HEK293 (cell line): Measurements from ENCODE around the gene PAQR8.

ENCODE experiments used
- BCL6B ChIP-seq: fragments of 450-650 bp; formaldehyde crosslinking; IDR thresholded peaks from 2 replicates; pipeline ENCODE4 v1.5.1; 2017; ENCODE audit warnings: missing biosample characterization, missing genetic modification characterization
- CTCF ChIP-seq: fragments of 450-650 bp; formaldehyde crosslinking; IDR thresholded peaks from 2 replicates; pipeline ENCODE4 v1.5.1; 2016; ENCODE audit warnings: missing biosample characterization, missing genetic modification characterization
- EGR2 ChIP-seq: fragments of 450-650 bp; formaldehyde crosslinking; IDR thresholded peaks from 2 replicates; pipeline ENCODE4 v1.5.1; 2016; ENCODE audit warnings: low read depth, missing biosample characterization, missing genetic modification characterization
- GLIS1 ChIP-seq: fragments of 450-650 bp; formaldehyde crosslinking; IDR thresholded peaks from 2 replicates; pipeline ENCODE4 v1.5.1; 2016; ENCODE audit warnings: missing biosample characterization, missing genetic modification characterization
- HOXD13 ChIP-seq: sonication (generic); formaldehyde crosslinking; IDR thresholded peaks from 2 replicates; pipeline ENCODE4 v1.8.0; 2022; ENCODE audit warnings: missing genetic modification reagents, borderline replicate concordance
- KLF17 ChIP-seq: fragments of 450-650 bp; formaldehyde crosslinking; IDR thresholded peaks from 2 replicates; pipeline ENCODE4 v1.5.1; 2016; ENCODE audit warnings: missing biosample characterization, missing genetic modification characterization
- KLF9 ChIP-seq: fragments of 450-650 bp; formaldehyde crosslinking; IDR thresholded peaks from 2 replicates; pipeline ENCODE4 v1.5.1; 2016; ENCODE audit warnings: missing biosample characterization, missing genetic modification characterization, low read depth
- SETDB1 ChIP-seq: IDR thresholded peaks from one replicate; pipeline ENCODE4 v1.6.1; 2017; ENCODE audit warnings: mild to moderate bottlenecking, low read length, moderate library complexity, mixed read lengths; ENCODE audit not compliant: insufficient read length
- ZBTB26 ChIP-seq: fragments of 450-650 bp; formaldehyde crosslinking; optimal IDR thresholded peaks from 2 replicates; pipeline ENCODE3; 2016; ENCODE audit warnings: missing biosample characterization, mild to moderate bottlenecking, missing genetic modification characterization
- ZFP69B ChIP-seq: fragments of 450-650 bp; formaldehyde crosslinking; IDR thresholded peaks from 2 replicates; pipeline ENCODE4 v1.5.1; 2016; ENCODE audit warnings: missing biosample characterization, missing genetic modification characterization
- ZNF184 ChIP-seq: fragments of 450-650 bp; IDR thresholded peaks from 2 replicates; pipeline ENCODE4 v1.5.1; 2018; ENCODE audit warnings: missing biosample characterization, mild to moderate bottlenecking, missing genetic modification characterization
- ZNF311 ChIP-seq: fragments of 450-650 bp; formaldehyde crosslinking; IDR thresholded peaks from 2 replicates; pipeline ENCODE4 v1.5.1; 2017; ENCODE audit warnings: missing biosample characterization, missing genetic modification characterization, borderline replicate concordance
- ZNF335 ChIP-seq: fragments of 450-650 bp; formaldehyde crosslinking; conservative IDR thresholded peaks from 2 replicates; pipeline ENCODE4 v1.5.1; 2016; ENCODE audit warnings: missing biosample characterization, missing genetic modification characterization
- ZNF366 ChIP-seq: fragments of 450-650 bp; formaldehyde crosslinking; conservative IDR thresholded peaks from 2 replicates; pipeline ENCODE4 v1.5.1; 2016; ENCODE audit warnings: missing biosample characterization, missing genetic modification characterization
- ZNF416 ChIP-seq: fragments of 450-650 bp; formaldehyde crosslinking; IDR thresholded peaks from 2 replicates; pipeline ENCODE4 v1.5.1; 2016; ENCODE audit warnings: missing biosample characterization, missing genetic modification characterization
- ZNF426 ChIP-seq: fragments of 450-650 bp; formaldehyde crosslinking; IDR thresholded peaks from 2 replicates; pipeline ENCODE4 v1.5.1; 2017; ENCODE audit warnings: missing biosample characterization, missing genetic modification characterization, mild to moderate bottlenecking, inconsistent platforms, moderate library complexity
- ZNF488 ChIP-seq: fragments of 450-650 bp; formaldehyde crosslinking; IDR thresholded peaks from 2 replicates; pipeline ENCODE4 v1.5.1; 2016; ENCODE audit warnings: missing biosample characterization, missing genetic modification characterization
- ZNF510 ChIP-seq: fragments of 450-650 bp; formaldehyde crosslinking; IDR thresholded peaks from 2 replicates; pipeline ENCODE4 v1.5.1; 2018; ENCODE audit warnings: mild to moderate bottlenecking, missing genetic modification characterization, missing biosample characterization; ENCODE audit not compliant: insufficient replicate concordance
- ZNF518A ChIP-seq: fragments of 450-650 bp; formaldehyde crosslinking; conservative IDR thresholded peaks from 2 replicates; pipeline ENCODE4 v1.5.1; 2016; ENCODE audit warnings: low read depth, missing biosample characterization, missing genetic modification characterization
- ZNF544 ChIP-seq: fragments of 450-650 bp; formaldehyde crosslinking; IDR thresholded peaks from 2 replicates; pipeline ENCODE4 v1.5.0; 2017; ENCODE audit warnings: missing biosample characterization, missing genetic modification characterization
- ZNF555 ChIP-seq: fragments of 450-650 bp; formaldehyde crosslinking; conservative IDR thresholded peaks from 2 replicates; pipeline ENCODE4 v1.5.1; 2017; ENCODE audit warnings: missing biosample characterization, mild to moderate bottlenecking, missing genetic modification characterization, inconsistent platforms
- ZNF623 ChIP-seq: fragments of 450-650 bp; formaldehyde crosslinking; IDR thresholded peaks from 2 replicates; pipeline ENCODE4 v1.5.1; 2016; ENCODE audit warnings: missing biosample characterization, missing genetic modification characterization
- ZNF660 ChIP-seq: fragments of 450-650 bp; IDR thresholded peaks from 2 replicates; pipeline ENCODE4 v1.5.1; 2018; ENCODE audit warnings: missing biosample characterization, mild to moderate bottlenecking, missing genetic modification characterization
- ZNF664 ChIP-seq: fragments of 450-650 bp; formaldehyde crosslinking; IDR thresholded peaks from 2 replicates; pipeline ENCODE4 v1.5.1; 2016; ENCODE audit warnings: missing biosample characterization, missing genetic modification characterization
- ZNF704 ChIP-seq: fragments of 450-650 bp; formaldehyde crosslinking; IDR thresholded peaks from 2 replicates; pipeline ENCODE4 v1.5.1; 2016; ENCODE audit warnings: missing biosample characterization, missing genetic modification characterization
- ZNF76 ChIP-seq: fragments of 450-650 bp; formaldehyde crosslinking; IDR thresholded peaks from 2 replicates; pipeline ENCODE4; 2016; ENCODE audit warnings: low read depth, missing biosample characterization, missing genetic modification characterization, borderline replicate concordance
- ZSCAN30 ChIP-seq: fragments of 450-650 bp; IDR thresholded peaks from 2 replicates; pipeline ENCODE4 v1.5.1; 2018; ENCODE audit warnings: missing biosample characterization, mild to moderate bottlenecking, missing genetic modification characterization, moderate library complexity

Gene PAQR8

GRCh38 chr6:52416629-52417151, 54.7 kb downstream of the PAQR8 start (continued):
- TF ChIP-seq KLF9 (tag by site-specific recombination), result 0 out of 2 replicates have a peak, but pooled peaks have one; percentile 22
- no peak for TF ChIP-seq ZNF510 (tag by site-specific recombination)
- TF ChIP-seq SETDB1, result no peak
- peak; percentile 71 for TF ChIP-seq CTCF (tag by site-specific recombination)
- TF ChIP-seq ZNF660 (tag by site-specific recombination), result no peak
- TF ChIP-seq ZNF184 (tag by site-specific recombination), result no peak
- TF ChIP-seq EGR2 (tag by site-specific recombination), result no peak
- no peak for TF ChIP-seq KLF17 (tag by site-specific recombination)
- no peak for TF ChIP-seq ZNF416 (tag by site-specific recombination)
- TF ChIP-seq GLIS1 (tag by site-specific recombination), result no peak
- no peak for TF ChIP-seq ZNF366 (tag by site-specific recombination)
- TF ChIP-seq ZNF623 (tag by site-specific recombination), result no peak
- no peak for TF ChIP-seq ZNF555 (tag by site-specific recombination)
- TF ChIP-seq ZNF488 (tag by site-specific recombination), result no peak
- no peak for TF ChIP-seq ZNF518A (tag by site-specific recombination)
- TF ChIP-seq ZNF426, result no peak
- no peak for TF ChIP-seq ZNF544 (tag by site-specific recombination)
- TF ChIP-seq ZNF704 (tag by site-specific recombination), result no peak
- TF ChIP-seq HOXD13 (CRISPR knock-in tag), result no peak
- no peak for TF ChIP-seq ZNF76 (tag by site-specific recombination)
- TF ChIP-seq ZNF311, result no peak
- TF ChIP-seq ZBTB26, result no peak
- TF ChIP-seq ZSCAN30 (tag by site-specific recombination), result peak; percentile 57; the same call in 1 of the 2 replicates
- peak; percentile 38; the same call in 1 of the 2 replicates for TF ChIP-seq ZNF335 (tag by site-specific recombination)
- TF ChIP-seq BCL6B (tag by site-specific recombination), result no peak
- no peak for TF ChIP-seq ZNF664
- TF ChIP-seq ZFP69B, result no peak
